ENCODE data around the gene BARHL2.

The BARHL2 gene

DNA sequence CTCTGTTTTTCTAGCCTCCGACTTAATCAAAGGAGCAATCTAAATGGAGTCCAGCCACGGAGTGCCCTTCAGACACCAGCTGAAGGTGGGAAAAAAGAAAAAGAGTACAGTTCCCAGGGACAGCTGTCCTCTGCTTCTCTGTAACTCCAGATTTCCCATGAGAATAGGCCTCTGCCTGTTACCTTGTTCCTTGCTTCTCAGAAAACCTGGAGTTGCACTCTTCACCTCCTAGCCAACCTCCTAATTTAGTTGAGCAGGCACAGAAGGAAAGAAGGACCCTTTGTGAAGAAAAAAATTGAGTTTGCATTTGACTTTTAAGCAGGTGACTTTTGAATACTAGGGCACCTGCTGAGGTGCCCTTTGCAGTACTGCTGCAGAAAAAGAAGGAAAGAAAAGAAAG, 8.3 kb downstream of the BARHL2 start:
- DNase-seq, result no peak

DNA sequence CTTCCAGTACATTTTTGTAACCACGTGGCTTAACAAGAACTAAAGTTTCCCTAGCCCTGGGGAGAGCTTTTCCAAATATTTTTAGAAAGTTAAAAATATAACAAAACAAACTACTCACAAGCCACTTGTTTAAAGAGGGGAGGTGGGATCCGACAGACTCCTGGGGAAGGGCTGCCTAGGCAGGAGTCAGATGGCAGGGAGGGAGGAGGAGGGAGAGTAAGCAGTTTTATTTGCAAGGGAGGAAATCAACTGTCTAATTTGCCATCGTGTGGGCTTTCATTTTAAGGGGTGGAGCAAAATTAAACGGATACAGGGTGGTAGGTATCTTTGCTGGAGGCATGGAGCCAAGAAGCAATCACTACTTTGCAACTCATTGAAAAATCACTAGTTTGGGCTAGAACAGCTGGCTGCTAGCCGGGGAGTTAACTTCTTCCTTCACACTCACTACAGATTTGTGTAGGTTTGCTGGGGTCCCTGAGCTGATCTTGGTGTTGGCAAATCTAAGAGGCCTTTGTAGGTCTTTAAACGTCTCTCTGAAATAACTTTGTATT, 8.8 kb downstream of the BARHL2 start:
- no peak for DNase-seq

DNA sequence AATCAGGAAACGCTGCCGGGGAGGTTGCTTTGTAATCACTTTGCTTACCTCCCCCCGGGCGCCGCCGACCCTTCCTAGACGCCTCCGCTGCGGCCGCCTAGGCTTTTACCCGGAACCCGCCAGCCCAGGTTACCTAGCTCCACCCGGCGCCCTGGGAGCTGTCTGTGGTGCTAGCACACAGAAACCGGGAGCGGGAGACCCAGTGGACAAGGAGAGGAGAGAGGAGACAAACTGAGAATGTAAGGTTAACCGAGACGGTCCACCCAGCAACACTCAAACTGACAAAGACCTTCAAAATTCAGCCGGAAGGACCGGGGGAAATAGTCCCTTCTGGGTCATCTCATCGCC, 9.8 kb downstream of the BARHL2 start:
- no peak for DNase-seq

DNA sequence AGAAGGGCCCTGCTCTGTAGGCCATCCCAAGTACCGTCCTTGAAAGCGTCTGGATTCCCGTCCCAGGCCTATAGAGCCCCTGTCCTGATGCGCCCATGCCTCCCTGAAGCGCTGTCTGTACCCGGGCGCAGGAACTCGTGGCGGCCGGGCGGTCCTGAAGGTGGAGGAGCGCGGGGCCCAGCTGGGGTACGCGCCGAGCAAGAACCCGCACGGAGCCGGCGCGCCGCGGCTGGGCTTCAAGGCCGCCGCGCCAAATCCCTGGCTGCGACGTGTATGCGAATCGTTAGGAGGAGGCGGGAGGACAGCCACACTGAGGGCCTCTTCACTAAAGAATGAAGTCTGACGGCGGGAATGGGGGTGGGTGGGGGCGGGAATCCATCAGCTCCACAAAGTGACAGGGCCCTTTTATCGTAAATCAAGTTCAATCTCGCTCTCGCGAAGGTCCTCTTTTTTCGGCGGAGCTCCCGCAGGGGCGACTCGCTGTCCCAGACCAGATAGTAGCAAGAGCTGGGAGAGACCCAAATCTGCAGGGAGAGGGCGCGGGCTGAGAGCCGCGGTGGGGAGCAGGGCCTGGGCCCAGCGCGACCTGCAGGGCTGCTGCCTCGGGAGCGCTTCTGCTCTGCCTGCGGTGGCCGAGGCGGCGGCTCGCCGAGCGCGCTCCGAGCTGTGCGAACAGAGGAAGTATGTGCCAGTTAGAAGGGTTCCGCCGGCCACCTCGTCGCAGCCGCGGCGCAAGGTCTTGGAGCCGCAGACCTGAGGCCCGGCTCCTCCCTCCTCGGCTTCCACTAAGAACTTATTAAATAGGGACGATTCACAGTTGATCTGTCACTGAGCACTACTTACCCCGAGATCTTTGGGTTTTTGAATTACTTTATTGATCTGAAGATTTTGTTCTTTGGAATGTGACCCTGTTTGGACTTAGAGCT, 10.4 kb downstream of the BARHL2 start:
- no peak for DNase-seq

DNA sequence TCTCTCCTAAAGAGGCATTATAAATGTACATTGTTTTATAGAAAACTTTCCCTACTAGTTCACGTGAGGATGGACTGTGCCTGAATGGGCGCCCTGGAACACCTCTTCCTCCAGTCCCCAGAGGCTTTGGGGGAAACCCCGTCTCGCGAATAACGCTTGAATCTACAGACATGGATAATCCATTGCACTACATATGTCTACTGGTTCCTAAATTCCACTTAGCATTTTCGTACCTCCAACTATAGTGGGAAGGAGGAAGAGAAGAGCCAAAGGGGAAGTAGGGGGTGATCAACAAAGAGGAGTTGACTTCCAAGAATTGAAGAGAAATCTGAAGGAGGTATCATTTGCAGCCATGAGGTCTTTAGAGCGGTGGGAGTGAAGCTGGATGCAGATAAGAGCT, 11.1 kb downstream of the BARHL2 start:
- no peak for DNase-seq

DNA sequence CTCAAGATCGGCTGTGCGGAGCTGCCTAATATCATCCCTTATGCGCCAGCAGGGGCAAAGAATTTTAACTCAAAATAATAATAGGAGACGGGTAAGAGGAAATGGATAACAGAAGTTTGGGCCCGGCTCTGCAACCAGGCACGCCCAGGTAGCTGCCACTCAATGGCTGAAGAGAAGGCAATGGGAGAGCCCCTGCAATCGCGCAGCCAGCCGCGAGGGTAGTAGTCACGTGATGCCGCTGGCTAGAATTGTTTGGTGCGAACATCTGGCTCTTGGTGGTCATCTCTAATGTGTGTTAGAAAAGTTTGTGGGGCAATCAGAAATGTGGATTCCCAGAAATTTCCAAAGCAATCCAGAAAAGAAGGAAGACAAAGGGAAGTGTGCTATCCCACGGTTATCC, 12.3 kb downstream of the BARHL2 start:
- no peak for DNase-seq

DNA sequence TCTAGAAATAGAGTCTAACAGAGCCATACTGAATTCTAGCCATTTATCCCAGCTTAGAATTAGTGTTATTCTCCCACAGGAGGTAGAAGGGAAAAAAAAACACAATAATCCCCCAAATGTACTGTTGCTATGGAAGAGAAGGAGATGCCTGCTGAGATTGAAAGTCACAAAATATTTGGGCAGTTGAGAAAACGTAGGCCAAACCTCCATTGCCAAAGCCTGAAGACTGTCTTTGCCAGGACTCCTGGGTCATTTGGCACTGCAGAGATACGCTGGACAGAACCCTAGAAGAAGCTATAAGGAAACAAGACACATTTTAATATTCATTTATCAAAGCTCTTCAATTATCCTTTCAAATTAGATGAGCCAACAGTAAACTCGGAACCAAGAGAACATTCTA, 22.3 kb downstream of the BARHL2 start:
- DNase-seq, result no peak

DNA sequence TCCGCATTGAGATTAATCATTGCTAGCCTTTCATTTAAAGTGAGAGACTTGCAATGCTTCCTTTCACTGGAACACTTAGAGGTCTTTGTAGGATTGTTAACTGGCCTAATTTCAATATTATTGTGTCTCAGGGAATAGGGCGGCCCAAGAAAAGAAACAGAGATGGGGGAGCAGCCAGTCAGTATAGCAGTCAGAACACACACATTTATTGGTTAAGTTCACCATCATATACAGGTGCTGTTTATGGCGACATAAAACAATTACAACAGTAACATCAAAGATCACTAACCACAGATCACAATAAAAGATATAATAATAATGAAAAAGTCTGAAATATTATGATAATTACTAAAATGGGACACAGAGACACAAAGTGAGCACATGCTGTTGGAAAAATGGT, 29.4 kb downstream of the BARHL2 start:
- DNase-seq, result no peak

DNA sequence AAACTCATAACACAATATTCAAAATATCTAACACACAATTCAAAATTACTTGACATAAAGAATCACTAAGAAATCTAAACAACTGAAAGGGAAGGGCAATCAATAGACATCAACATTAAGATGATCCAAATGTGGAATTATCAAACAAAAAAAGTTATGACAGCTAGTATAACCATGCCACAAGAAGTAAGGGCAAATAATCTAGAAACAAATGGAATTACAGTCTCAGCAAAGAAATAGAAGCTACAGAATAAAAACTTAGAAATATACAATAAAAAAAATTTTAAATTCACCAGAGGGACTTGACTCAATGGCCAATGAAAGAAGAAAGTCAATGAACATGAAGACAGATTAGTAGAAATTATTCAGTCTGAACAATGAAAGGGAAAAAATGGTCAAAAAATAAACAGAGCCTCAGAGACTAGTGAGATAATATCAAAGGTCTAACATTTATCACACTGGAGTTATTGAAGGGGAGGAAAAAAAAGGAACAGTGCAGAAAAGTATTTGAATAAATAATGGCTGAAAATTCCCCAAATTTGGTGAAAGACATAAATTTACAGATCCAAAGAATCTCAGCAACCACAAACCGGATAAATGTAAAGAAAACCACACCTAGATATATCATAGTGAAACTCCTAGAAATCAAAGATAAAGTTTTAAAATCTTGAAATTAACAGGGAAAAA, 41.8 kb downstream of the BARHL2 start:
- no peak for DNase-seq

DNA sequence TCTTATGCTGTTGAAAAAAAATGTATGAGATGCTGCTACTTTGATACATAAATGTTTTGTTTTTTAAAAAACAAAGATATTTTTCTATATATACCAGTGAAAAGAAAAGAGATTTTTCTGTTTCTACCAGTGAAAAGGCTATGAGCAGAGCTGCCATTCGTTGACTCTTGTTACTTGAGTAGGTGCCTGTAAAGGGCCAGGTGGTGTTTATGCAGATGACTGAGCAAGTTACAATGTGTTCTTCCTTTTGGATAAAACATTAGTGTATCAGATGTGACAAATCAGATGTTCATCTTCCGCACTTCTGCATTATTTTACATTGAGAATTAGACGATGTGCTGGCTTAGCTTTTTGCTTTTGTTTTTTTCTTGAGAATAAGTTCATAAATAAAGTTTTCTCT, 45.4 kb downstream of the BARHL2 start:
- DNase-seq, result no peak

DNA sequence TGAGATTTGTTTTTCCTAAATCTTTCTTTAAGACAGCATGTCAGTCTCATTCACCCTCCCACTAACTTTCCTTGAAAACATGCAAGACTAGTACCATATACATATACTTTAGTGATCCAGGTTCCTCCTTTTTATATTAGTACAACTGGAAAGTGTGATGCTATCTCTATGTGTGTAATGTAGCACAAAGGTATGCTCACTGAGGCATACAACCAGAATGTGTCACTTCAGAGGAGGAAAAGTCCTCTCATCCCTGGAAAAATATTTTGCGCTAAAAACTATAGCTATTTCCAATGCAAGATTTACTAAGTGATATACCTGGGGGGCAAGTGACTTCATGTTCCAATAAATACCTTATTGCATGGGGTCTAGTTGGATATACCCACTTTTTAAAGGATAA, 45.9 kb downstream of the BARHL2 start:
- DNase-seq, result no peak

Measured in stimulated activated CD4-positive, alpha-beta T cell treated with anti-CD3 and anti-CD28 coated beads, Interleukin-2, amount 100 ng/mL, for 48 hours (primary cell).